Adrenal gland (tissue), 12 donors: ENCODE measurements around the gene ARHGAP6. TPM values are rescaled to one million over a fixed set of nuclear protein-coding genes. Genes with fewer than 3 reads are reported as not detected.

Experiments used
- DNase-seq, 7 donors: peaks; one replicate each; pipeline ENCODE4 v3.0.0-alpha.2; 2019 to 2020
- H3K27ac ChIP-seq, 5 donors: fragments of 200-600 bp; sonication (generic) in 4 of 5; 1 replicate in 3 of 5; 2 replicates in 2 of 5; pipeline versions ENCODE4 v1.5.1 to v1.8.0; 2016 to 2020; ENCODE audit warnings: mild to moderate bottlenecking in 1 of 5
- H3K27me3 ChIP-seq: fragments of 200-600 bp; 2 replicates; pipeline ENCODE4 v1.8.0; 2021
- H3K36me3 ChIP-seq, 2 donors: fragments of 200-600 bp; replicated peaks in 1 of 2; 1 replicate in 1 of 2; 2 replicates in 1 of 2; pipeline versions ENCODE4 v1.5.1 to v1.8.0; 2018 to 2022
- H3K4me1 ChIP-seq, 2 donors: fragments of 200-600 bp; replicated peaks in 1 of 2; 1 replicate in 1 of 2; 2 replicates in 1 of 2; pipeline versions ENCODE4 v1.5.1 to v1.8.0; 2018 to 2021
- H3K4me3 ChIP-seq, 4 donors: fragments of 200-600 bp; sonication (generic) in 3 of 4; one replicate each; pipeline ENCODE4 v1.5.1; 2016 to 2018
- H3K9me3 ChIP-seq, 3 donors: fragments of 200-600 bp; sonication (generic) in 1 of 3; replicated peaks in 1 of 3; 1 replicate in 2 of 3; 2 replicates in 1 of 3; pipeline versions ENCODE4 v1.5.1 to v1.8.0; 2016 to 2021
- CTCF ChIP-seq, 6 experiments: fragments of 450-650 bp in 4 of 6; fragments of 200-600 bp in 2 of 6; sonication (generic) in 1 of 6; IDR thresholded peaks; 1 replicate in 5 of 6; 2 replicates in 1 of 6; pipeline versions ENCODE4 v1.5.1 to v1.8.0; 2016 to 2021; ENCODE audit warnings: antibody characterized with exemption in 6 of 6, mild to moderate bottlenecking in 2 of 6, moderate library complexity in 1 of 6
- POLR2A ChIP-seq, 2 donors: fragments of 450-650 bp; IDR thresholded peaks; one replicate each; pipeline ENCODE4 v1.6.1; 2017; ENCODE audit warnings: antibody characterized with exemption in 2 of 2, mild to moderate bottlenecking in 2 of 2, moderate library complexity in 1 of 2
- WGBS, 4 donors: extraction: QIAGEN DNeasy Blood & Tissue Kit in 2 of 4; methylation state at CpG; one replicate each; pipeline versions ENCODE4 v1.1.5 to v1.1.7; 2013 to 2017; 5-methylcytosine and 5-hydroxymethylcytosine counted together
- intact Hi-C, 2 donors: fragments of 100-400 bp; cut with DNase I; formaldehyde crosslinking; loops; one replicate each; pipeline versions ENCODE4 v1.14.1 to v1.15.0; 2022 to 2023
- polyA plus RNA-seq, 3 donors: library from polyadenylated mRNA; stranded (reverse); fragments of 200-250 nt in 2 of 3; fragments of 350-450 nt in 1 of 3; fragmentation: Illumina TruSeq in 1 of 3; extraction: RNeasy Lipid Tissue Mini Kit (QIAGEN cat#74804) in 1 of 3; gene quantifications; one replicate each; pipeline ENCODE4 v1.2.3, GENCODE V29; 2013 to 2014
- total RNA-seq, 9 donors: library from RNA; depleted of rRNA in 4 of 9; stranded (reverse); fragments of >200 nt in 4 of 9; fragments of 120-200 nt in 1 of 9; fragmentation: NEBNext Ultra II Directional in 1 of 9; extraction: Animal tissue kit (Norgen Biotek cat#: 25700) in 1 of 9; gene quantifications; one replicate each; pipeline versions ENCODE4 v1.1.0 to v1.2.4, GENCODE V29; 2013 to 2023
- donor health status: healthy with polysubstance abuse.
- donor health status: Bipolar disorder and iron deficiency.
- donor health status: DM: yes; HTN: yes; CAD: no.
- donor health status: DM: no; HTN: no; CAD: no.
- donor health status: DM: no; HTN: no; CAD: no.
- donor health status: DM: yes; HTN: yes; CAD: no.

ARHGAP6 gene
- total and polyA plus RNA-seq, 12 donors: 0.78 to 4.2 (median 2.7) TPM

DNA sequence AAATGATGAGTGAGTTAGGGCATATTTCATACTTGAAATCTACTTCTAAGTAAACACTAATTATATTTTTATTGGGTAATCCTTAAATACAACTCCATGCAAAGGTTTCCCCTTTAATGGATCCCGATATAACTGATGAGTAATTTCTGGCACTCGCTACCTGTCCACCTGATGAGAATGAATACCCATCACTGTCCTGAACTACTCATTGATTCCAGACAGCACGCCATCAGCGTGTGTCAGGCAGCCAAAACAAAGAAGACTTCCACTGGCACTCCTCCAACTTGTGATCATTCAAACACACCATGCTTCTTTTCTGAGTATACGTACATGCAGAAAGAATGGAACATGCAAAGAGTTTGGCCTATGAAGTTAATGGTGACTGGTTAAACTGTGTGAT lies 485.1 kb downstream of the ARHGAP6 start:
- 64 to 72% (median 68%) methylated on average over 5 of the region's 5 CpGs for WGBS, 4 donors

GRCh38 chrX:11172415-11172814 lies 493.3 kb downstream of the ARHGAP6 start:
- H3K27ac ChIP-seq: no peak overlapping the region
- H3K9me3 ChIP-seq: no peaks in the 10 kb centered on the region
- H3K27me3 ChIP-seq: peaks cover 14% of the 10 kb centered on the region
- intact Hi-C loops: no loop called here
- TF ChIP-seq POLR2A (IDR thresholded peaks at IDR 0.05) (no peak), CTCF (IDR thresholded peaks at IDR 0.05) (no peak)
- H3K4me1 ChIP-seq: no peaks in the 10 kb centered on the region
- no peaks in the 10 kb centered on the region for H3K36me3 ChIP-seq
- no peak for DNase-seq
- WGBS, 4 donors: 64 to 77% (median 67%) methylated on average over 4 of the region's 4 CpGs
- H3K4me3 ChIP-seq: no peak overlapping the region

More for the DNA sequence above, 485.1 kb downstream of the ARHGAP6 start:
- H3K9me3 ChIP-seq: no peaks in the 10 kb centered on the region
- H3K4me3 ChIP-seq: no peak overlapping the region
- intact Hi-C loops: no loop called here
- H3K4me1 ChIP-seq: no peaks in the 10 kb centered on the region
- no peak for TF ChIP-seq CTCF (IDR thresholded peaks at IDR 0.05)
- TF ChIP-seq POLR2A (IDR thresholded peaks at IDR 0.05): no peak
- H3K27ac ChIP-seq: no peak overlapping the region
- DNase-seq: no peak
- no peaks in the 10 kb centered on the region for H3K36me3 ChIP-seq
- no peaks in the 10 kb centered on the region for H3K27me3 ChIP-seq

DNA sequence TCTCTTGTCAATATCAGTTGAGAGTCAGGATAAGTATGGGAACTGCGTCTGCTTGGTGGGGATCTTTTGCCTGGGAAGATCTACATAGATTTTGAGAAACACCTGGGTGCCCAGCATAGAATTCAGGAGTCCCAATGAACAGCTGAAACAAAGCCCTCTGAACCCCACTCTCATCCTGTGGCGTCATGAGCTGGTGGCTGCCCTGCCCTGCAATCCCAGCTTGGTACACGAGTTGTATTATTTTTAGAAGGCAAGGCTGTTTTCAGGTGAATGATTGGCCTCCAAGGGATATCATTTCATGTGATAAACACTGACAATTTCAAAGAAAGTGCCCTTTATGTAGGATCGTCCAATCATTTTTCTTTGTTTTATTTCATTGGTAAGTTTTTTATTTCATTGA lies 493.8 kb downstream of the ARHGAP6 start:
- TF ChIP-seq CTCF (IDR thresholded peaks at IDR 0.05): no peak
- TF ChIP-seq POLR2A (IDR thresholded peaks at IDR 0.05): no peak
- H3K4me3 ChIP-seq: no peak overlapping the region
- intact Hi-C loops: no loop called here
- H3K27ac ChIP-seq: no peak overlapping the region
- no peaks in the 10 kb centered on the region for H3K9me3 ChIP-seq
- peaks cover 14% of the 10 kb centered on the region for H3K27me3 ChIP-seq
- no peaks in the 10 kb centered on the region for H3K36me3 ChIP-seq
- no peaks in the 10 kb centered on the region for H3K4me1 ChIP-seq
- DNase-seq: no peak
- 43 to 58% (median 51%) methylated on average over 4 of the region's 4 CpGs for WGBS, 4 donors

DNA sequence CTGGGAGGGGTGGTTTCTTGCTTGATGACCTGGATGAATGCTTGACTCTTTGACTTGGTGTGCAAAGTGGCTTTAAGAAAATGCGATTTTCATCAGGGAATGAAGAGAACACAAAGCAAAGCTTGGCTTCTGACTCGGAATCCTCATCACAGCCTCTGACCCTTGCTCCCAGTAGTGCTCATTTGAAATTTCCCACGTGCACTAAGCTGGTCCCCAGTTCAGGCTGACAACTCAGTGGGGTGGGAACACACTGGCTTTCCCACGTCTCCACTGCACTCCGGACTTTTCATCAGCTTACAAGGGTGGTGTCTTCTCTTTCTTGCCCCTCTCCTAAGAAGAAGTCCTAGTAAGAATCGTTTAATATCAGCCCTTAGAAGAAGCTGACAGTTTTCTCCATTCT lies 501.3 kb downstream of the ARHGAP6 start:
- Histone ChIP-seq H3K27me3 (no peaks in the 10 kb centered on the region), H3K4me3 (no peak overlapping the region), H3K4me1 (no peaks in the 10 kb centered on the region), H3K36me3 (no peaks in the 10 kb centered on the region), H3K27ac (no peak overlapping the region), H3K9me3 (no peaks in the 10 kb centered on the region)
- WGBS, 4 donors: 51 to 60% (median 57%) methylated on average over 6 of the region's 6 CpGs
- TF ChIP-seq POLR2A (IDR thresholded peaks at IDR 0.05): no peak
- no peak for TF ChIP-seq CTCF (IDR thresholded peaks at IDR 0.05)
- DNase-seq: no peak
- intact Hi-C loops: no loop called here
